ENCODE results near the gene SNX11.

- TF ChIP-seq POLR2A (IDR thresholded peaks at IDR 0.05; ENCODE audit: low read depth, low read length): no peak
- TF ChIP-seq POLR2AphosphoS5 (IDR thresholded peaks at IDR 0.05; ENCODE audit: low read depth, low read length): no peak
Observed at GRCh38 chr17:48106802-48107136, 797 bp upstream of the SNX11 start.
